Measurements from ENCODE around the gene EGLN1.

EGLN1 gene

GRCh38 chr1:231401478-231401877 lies 20.6 kb downstream of the EGLN1 start:
- TF ChIP-seq CTCF (IDR thresholded peaks at IDR 0.05; ENCODE audit: insufficient read depth, low read length, poor library complexity, severe bottlenecking): no peak
- H3K27me3 ChIP-seq (replicated peaks; ENCODE audit: control insufficient read depth, insufficient read depth, low read length): no peaks in the 10 kb centered on the region
- H3K36me3 ChIP-seq (ENCODE audit: control insufficient read depth, insufficient read depth, low read length): no peaks in the 10 kb centered on the region
- no peak for DNase-seq (ENCODE audit: extremely low read depth, insufficient read length)
- H3K4me3 ChIP-seq (replicated peaks; ENCODE audit: low read depth, low read length): no peak overlapping the region

- Histone ChIP-seq H3K27me3 (replicated peaks; ENCODE audit: control insufficient read depth, insufficient read depth, low read length) (no peaks in the 10 kb centered on the region), H3K4me3 (replicated peaks; ENCODE audit: low read depth, low read length) (no peak overlapping the region), H3K36me3 (ENCODE audit: control insufficient read depth, insufficient read depth, low read length) (no peaks in the 10 kb centered on the region)
- no peak for TF ChIP-seq CTCF (IDR thresholded peaks at IDR 0.05; ENCODE audit: insufficient read depth, low read length, poor library complexity, severe bottlenecking)
- DNase-seq (ENCODE audit: extremely low read depth, insufficient read length): no peak
Measured at GRCh38 chr1:231397886-231398671, 24.0 kb downstream of the EGLN1 start.

- H3K27me3 ChIP-seq (replicated peaks; ENCODE audit: control insufficient read depth, insufficient read depth, low read length): no peaks in the 10 kb centered on the region
- no peak for TF ChIP-seq CTCF (IDR thresholded peaks at IDR 0.05; ENCODE audit: insufficient read depth, low read length, poor library complexity, severe bottlenecking)
Measured at GRCh38 chr1:231396643-231397042, 25.4 kb downstream of the EGLN1 start.

DNA sequence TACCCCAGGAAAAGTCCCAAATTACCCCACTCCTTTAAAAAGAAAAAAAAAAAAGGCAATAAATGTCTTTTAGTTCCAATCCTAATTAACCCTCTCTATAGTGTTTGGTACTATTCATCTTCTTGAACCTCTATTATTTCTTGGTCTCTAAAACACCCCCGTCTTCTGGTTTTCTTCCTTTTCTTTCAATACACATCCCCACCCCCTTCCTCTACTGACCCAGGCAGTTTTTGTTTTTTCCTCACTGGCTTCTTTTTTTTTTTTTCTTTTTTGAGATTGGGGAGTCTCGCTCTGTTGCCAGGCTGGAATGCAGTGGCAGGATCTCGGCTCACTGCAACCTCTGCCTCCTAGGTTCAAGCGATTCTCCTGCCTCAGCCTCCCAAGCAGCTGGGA lies 26.1 kb downstream of the EGLN1 start:
- Histone ChIP-seq H3K27me3 (replicated peaks; ENCODE audit: control insufficient read depth, insufficient read depth, low read length) (no peaks in the 10 kb centered on the region), H3K36me3 (ENCODE audit: control insufficient read depth, insufficient read depth, low read length) (no peaks in the 10 kb centered on the region), H3K4me3 (replicated peaks; ENCODE audit: low read depth, low read length) (no peak overlapping the region)
- no peak for DNase-seq (ENCODE audit: extremely low read depth, insufficient read length)
- no peak for TF ChIP-seq CTCF (IDR thresholded peaks at IDR 0.05; ENCODE audit: insufficient read depth, low read length, poor library complexity, severe bottlenecking)

More at GRCh38 chr1:231396643-231397042, 25.4 kb downstream of the EGLN1 start:
- Histone ChIP-seq H3K36me3 (ENCODE audit: control insufficient read depth, insufficient read depth, low read length) (no peaks in the 10 kb centered on the region), H3K4me3 (replicated peaks; ENCODE audit: low read depth, low read length) (no peak overlapping the region)
- DNase-seq (ENCODE audit: extremely low read depth, insufficient read length): no peak

- no peaks in the 10 kb centered on the region for H3K36me3 ChIP-seq (ENCODE audit: control insufficient read depth, insufficient read depth, low read length)
- H3K4me3 ChIP-seq (replicated peaks; ENCODE audit: low read depth, low read length): no peak overlapping the region
- no peak for DNase-seq (ENCODE audit: extremely low read depth, insufficient read length)
- H3K27me3 ChIP-seq (replicated peaks; ENCODE audit: control insufficient read depth, insufficient read depth, low read length): no peaks in the 10 kb centered on the region
- TF ChIP-seq CTCF (IDR thresholded peaks at IDR 0.05; ENCODE audit: insufficient read depth, low read length, poor library complexity, severe bottlenecking): no peak
Measured at GRCh38 chr1:231395076-231395997, 26.8 kb downstream of the EGLN1 start.
